NCI-H446 (cell line): ENCODE data around the gene COL7A1.
"Not testable (repeated sequence)": the region's sequence is repeated elsewhere in the genome, so short reads cannot be mapped to it uniquely, and the experiment has no call there.

Experiments
- DNase-seq, 2 experiments: peaks; one replicate each; lab custom pipeline; 2025; lab: John Stamatoyannopoulos, UW

COL7A1 gene

DNA sequence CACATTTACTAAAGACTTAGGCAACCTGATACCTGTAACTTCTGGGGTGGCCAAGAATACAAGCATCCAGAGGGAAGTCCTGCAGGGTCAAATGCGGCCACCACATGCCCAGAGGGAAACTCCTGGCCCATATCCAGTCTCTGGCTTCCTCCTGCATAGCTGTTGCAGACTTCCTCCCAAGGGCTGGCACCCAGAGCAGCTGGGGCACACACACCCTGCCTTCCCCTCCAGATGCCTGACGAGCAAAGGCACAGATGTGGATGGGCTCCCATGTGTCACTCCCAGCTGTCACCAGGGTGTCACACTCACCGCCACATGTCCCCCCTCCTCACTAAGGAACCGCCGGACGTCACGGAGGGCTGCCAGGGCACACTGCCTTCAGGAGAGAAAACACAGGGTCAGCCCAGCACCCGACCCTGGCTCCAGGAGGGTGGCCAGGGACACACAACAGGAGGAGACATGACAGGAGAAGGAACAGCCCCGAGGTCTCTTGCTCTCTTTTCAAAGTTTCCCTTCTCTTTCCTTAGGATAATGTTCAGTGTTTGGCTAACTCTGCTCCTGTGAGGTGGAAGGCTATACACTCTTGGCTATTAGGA lies 51.8 kb downstream of the COL7A1 start:
- no peak for DNase-seq

DNA sequence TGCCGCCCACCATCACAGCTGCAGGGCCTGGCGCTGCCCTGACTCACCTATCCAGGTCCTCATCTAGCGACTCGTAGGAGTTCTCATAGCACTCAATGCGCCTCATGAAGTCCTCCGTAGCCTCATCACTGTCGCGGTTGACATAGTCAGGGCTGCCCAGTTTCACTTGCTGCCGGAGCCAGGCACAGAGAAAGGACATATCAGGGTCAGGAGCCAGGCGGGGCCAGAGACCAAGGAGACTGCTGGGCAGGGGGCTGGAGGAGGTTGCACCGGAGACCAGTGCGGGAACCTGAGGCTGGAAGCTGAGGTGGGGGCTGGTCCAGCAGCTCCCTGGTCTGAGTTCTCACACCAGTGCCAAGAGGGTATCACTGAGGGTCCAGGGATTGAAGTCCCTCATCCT lies 56.7 kb downstream of the COL7A1 start:
- DNase-seq = no peak

DNA sequence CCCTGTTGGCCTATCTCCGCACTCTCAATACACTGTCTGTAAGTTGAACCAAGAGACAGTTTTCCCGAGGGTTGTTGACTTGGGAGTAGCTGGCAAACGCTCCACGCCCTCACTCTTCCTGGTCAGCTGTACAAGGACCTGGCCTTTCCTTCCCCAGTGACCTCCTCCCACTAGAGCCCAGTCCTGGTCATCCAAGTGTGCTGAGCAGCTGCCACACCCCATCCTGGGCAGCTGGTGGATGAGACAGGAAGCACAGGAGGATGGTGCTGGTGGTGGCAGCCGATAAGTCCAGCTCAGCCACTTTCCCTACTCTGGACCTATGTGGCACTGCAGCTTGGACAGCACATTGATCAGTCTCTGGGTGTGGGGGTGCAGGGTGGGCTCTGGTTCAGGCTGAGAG lies 58.3 kb downstream of the COL7A1 start:
- no peak for DNase-seq

DNA sequence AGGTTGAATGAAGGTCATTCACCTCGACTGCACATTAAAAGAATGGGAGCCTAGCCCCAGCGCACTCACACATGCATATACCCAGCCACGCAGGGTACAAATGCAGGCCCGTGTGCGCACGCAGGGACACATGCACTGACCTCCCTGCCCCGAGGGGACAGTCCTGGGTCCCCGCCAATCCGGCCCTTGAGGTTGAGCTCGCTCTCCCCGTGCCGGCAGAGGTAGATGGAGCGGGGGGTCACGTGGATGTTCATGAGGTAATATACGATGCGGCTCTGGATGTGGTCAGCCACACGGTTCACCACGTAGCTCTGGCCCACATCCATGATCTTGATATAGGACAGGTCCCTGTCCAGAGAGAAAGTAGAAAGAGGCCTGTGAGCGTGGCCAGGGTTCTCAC lies 59.0 kb downstream of the COL7A1 start:
- no peak for DNase-seq

DNA sequence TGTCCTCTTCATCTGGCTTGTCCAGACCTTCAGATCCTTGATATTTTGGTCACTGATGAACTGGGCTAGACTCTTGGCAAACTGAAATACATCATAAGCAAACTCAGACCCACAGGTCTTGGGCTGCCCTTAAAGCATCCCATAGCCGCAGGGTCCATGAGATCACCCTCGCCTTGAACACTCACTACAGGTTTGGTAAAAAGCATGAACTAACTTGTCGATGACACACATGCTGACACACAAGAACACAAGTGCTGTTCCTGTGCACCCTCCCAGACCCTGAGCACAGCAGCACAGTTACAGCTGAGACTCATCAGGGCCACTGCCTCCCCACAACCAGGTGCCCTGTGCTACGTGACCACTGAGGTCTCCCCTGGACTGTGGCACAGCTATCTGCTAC lies 59.6 kb downstream of the COL7A1 start:
- DNase-seq = no peak

DNA sequence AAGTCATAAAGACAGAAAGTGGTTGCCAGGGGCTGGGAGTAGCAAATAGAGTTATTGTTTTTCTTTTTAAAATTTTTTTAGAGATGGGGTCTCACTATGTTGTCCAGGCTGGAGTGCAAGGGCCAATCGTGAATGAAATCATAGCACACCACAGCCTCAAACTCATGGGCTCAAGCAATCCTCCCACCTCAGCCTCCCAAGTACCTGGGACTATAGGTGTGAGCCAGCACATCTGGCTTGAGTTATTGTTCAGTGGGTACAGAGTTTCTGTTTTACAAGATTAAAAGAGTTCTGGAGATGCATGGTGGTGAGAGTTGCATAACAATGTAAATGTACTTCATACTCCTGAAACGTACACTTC lies 62.2 kb downstream of the COL7A1 start:
- no peak for DNase-seq

DNA sequence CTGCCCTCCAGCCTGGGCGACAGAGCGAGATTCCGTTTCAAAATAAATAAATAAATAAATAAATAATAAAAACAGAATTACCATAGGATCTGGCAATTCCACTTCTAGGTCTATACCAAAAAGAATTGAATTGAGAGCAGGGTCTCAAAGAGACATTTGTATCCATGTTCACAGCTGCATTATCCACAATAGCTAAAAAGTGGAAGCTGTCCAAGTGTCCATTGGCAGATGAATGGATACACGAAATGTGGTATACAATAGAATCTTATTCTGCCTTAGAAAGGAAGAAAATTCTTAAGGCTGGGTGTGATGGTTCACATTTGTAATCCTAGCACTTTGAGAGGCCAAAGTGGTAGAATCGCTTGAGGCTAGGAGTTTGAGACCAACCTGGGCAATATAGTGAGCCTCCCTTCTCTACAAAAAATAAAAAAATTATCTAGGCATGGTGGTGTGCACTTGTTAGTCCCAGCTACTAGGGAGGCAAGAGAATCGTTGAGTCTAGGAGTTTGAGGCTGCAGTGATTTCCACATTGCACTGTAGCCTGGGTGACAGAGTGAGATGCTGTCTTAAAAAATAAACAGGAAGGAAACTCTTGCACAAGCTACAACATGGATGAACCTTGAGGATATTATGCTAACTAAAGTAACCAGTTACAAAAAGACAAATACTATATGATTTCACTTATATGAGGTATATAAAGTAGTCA lies 62.7 kb downstream of the COL7A1 start:
- DNase-seq = no peak

DNA sequence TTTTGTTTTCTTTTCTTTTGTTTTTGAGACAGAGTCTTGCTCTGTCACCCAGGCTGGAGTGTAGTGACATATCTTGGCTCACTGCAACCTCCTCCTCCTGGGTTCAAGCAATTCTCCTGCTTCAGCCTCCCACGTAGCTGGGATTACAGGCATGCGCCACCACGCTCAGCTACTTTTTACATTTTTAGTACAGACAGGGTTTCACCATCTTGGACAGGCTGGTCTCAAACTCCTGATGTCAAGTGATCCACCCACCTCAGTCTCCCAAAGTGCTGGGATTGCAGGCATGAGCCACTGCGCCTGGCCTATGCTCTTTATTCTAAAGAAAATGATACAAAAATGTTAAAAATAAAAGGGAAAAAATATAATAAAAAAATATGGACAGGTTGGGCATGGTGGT lies 64.4 kb downstream of the COL7A1 start:
- not testable (repeated sequence) for DNase-seq

DNA sequence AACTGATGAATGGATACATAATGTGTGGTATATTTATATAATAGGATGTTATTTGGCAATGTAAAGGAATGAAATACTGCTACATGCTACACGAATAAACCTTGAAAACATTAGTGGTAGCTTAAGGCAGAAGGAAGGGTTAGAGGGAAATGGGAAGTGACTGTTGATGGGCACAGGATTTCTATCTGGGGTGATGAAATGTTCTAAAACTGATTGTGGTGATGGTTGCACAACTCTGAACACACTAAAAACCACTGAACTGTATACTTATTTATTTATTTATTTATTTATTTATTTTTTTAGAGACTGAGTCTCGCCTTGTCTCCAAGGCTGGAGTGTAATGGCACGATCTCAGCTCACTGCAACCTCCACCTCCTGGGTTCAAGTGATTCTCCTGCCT lies 66.4 kb downstream of the COL7A1 start:
- no peak for DNase-seq

DNA sequence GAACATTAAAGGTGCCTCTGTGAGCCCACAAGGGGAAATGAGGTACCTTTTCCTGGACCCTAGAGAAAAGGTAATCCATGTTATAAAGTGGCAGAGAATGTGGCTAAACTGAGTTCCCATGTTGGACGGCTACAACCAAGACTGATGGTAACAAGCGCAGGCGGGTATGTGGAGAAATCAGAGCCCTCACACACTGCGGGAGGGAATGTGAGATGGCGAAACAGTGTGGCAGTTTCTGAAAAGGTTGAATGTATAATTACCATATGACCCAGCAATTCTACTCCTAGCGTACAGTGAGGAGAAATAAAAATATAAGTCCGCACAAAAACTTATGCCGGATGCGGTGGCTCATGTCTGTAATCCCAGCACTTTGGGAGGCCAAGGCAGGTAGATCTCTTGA lies 67.1 kb downstream of the COL7A1 start:
- no peak for DNase-seq

DNA sequence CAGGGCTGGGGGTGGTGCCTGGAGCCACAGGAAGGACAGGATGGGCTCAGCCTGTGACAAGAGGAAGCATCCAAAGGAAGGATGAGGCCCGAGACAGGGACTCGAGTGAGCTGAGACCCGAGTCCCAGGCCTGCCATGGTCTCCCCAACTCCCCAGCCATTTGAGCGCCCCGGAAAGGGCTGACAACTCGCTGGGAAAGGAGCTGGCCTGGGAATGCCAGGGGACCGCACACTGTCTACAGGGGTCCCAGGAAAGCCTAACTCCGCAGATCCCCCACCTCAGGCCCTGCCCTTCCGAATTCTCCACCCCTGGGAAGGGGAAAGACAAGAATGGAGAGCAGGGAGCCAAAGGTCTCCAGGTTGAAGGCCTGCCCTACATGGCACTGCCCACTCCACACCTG lies 70.2 kb downstream of the COL7A1 start:
- DNase-seq = no peak

DNA sequence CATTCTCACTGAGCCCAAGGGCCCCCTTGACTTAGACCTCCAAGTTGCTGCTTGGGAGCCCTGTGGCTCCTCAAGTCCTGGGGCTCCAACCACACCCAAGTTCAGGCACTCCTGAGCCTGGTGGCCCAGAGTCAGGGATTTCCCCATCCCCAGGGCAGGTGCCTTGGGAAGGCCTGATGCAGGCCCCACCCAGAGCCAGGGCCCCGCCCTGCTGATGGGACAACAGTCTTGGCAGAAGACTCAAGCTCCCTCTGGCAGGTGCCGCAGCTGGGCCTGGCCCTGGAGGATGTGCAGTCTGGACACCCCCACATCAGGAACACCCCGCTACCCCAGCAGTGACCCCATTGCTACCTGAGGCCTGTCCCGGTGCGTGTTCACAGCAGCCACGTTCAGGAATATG lies 73.5 kb downstream of the COL7A1 start:
- DNase-seq = no peak

DNA sequence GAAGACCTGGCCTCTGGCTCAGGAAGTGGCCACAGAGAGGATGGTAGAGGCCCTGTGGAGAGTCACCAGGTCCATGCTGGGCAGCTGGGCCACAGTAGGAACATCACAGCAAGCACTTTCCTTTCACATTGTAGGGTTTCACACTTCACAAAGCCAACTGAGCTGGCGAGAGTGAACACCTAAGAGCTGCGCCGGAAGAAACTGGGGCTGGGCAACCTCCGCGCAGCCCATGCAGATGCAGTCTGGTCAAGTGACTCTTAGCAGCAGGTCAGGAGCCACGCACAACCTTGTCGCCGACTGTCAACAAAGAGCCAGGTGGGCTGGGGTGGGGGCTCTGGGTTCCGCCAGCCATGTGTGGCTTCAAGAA lies 75.9 kb downstream of the COL7A1 start:
- no peak for DNase-seq

DNA sequence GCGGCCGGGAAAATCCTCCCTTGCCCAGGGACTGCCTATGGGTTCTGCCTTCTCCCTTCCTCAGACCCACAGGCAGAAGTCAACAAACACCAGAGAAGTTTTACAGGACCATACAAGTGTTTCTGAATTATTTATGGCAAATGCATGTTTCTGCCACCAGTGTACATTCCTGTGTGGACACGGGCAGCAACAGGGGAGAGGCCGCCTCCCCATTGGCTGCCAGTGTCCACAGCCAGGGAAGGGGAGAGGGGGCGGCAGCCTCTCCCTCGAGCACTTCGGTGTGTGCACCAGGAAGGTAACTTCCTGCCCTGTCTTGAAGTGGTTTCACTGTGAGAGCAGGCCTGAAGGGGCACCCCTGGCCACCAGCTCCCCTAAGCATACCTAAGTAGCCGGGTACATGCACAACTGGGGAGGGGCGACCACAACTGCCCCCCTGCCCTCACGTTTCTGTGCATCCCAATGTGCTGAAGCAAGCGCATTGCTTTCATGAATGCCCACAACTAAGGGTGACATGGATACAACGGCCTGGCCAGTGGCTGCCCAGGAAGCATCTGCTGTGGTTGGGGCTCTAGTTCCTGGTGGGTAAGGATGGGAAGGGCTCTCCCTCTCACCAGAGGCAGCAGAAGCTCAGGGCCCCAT lies 76.4 kb downstream of the COL7A1 start:
- DNase-seq = no peak

DNA sequence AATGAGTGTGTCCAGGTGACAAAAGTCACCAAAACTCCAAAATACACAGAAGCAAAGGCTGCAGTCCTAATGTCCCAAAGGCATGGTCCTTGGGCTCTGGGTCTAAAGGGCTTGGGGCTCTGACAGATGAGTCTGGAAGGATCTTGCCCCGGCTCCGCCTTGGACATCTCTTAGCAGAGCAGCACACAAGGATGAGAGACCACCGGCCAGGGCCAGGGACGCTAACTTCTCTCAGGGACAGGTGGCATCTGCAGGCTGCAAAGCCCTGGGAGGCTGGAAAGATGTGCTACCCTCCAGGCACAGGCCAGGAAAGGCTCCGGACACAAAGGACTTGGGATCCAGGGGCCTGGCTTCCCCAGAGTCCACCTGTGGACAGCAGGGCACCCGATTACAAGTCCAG lies 77.1 kb downstream of the COL7A1 start:
- DNase-seq = no peak

DNA sequence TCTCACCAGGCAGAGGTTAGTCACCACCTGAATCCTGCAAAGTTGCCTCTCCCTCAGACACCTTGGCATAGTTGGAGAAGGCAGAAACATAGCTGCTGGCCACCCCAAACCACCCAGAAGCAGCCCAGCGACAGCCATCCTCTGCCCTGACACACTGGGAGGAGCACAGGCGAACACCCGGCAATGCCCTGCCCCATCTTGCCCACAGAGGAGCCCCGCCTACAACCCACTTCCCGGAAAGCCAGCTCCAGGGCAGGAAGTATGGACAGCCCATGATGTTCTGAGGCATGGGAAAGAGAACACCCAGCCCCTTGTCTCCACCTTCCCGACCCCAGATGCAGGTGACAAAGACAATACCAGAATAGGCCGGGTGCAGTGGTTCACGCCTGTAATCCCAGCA lies 78.6 kb downstream of the COL7A1 start:
- no peak for DNase-seq

DNA sequence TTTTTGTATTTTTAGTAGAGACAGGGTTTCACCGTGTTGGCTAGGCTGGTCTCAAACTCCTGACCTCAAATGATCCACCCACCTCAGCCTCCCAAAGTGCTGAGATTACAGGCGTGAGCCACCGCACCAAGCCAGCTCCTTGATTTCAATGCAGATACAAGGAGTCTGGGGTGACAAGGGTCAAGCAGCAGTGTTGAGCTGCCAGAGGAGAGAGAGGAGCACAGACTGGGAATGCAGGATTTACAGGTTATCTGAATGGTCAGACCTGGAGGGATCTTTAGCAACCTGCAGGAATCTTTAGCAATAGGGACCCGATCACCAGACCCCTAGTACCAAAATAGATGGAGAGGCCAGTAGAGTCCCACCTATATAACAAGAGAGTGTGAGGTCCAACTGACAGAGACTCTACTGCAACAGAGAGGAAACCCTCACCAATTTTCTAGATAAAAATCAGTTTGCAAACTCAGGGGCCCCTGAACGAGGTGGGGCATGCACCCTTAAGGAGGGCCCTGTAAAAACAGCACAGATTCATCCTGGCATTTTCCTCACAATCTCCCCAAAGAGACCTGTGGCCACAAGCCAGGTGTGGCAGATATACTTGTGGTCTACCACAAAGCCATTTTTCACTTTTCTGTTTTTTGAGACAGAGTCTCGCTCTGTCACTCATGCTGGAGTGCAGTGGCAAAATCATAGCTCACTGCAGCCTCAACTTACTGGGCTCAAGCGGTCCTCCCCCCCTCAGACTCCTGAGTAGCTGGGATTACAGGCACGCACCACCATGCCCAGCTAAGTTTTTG lies 80.5 kb downstream of the COL7A1 start:
- DNase-seq = no peak
